ENCODE measurements around the gene APOA5. TPM values are rescaled to one million over a fixed set of nuclear protein-coding genes. Genes with fewer than 3 reads are reported as not detected.
A peak's percentile ranks its signal among the peaks of the same experiment; 100 is the strongest.

Gene APOA5
- polyA plus RNA-seq, 1 donor = not detected

GRCh38 chr11:116800610-116801009, 8.9 kb upstream of the APOA5 start:
- no peak for DNase-seq (ENCODE audit: low read depth)

- DNase-seq (ENCODE audit: low read depth) = no peak
Observed at GRCh38 chr11:116798368-116798767, 6.7 kb upstream of the APOA5 start.

- DNase-seq (ENCODE audit: low read depth) = no peak
Observed at GRCh38 chr11:116797816-116798215, 6.1 kb upstream of the APOA5 start.

- no peak for DNase-seq (ENCODE audit: low read depth)
Observed at GRCh38 chr11:116796548-116796947, 4.9 kb upstream of the APOA5 start.

- no peak for DNase-seq (ENCODE audit: low read depth)
Observed at GRCh38 chr11:116794851-116795250, 3.2 kb upstream of the APOA5 start.

GRCh38 chr11:116793772-116794097, 2.1 kb upstream of the APOA5 start:
- no peak for DNase-seq (ENCODE audit: low read depth)

- DNase-seq (ENCODE audit: low read depth) = no peak
Observed at GRCh38 chr11:116792869-116793771, 1.4 kb upstream of the APOA5 start.

GRCh38 chr11:116792144-116792868, 627 bp upstream of the APOA5 start:
- no peak for DNase-seq (ENCODE audit: low read depth)

GRCh38 chr11:116791002-116791812, 472 bp downstream of the APOA5 start:
- DNase-seq (ENCODE audit: low read depth) = no peak

GRCh38 chr11:116790167-116791001, 1.3 kb downstream of the APOA5 start:
- no peak for DNase-seq (ENCODE audit: low read depth)

- no peak for DNase-seq (ENCODE audit: low read depth)
Observed at GRCh38 chr11:116788975-116789374, 2.7 kb downstream of the APOA5 start.

- DNase-seq (ENCODE audit: low read depth) = no peak
Observed at GRCh38 chr11:116788534-116788933, 3.1 kb downstream of the APOA5 start.

- peak; percentile 47 for DNase-seq (ENCODE audit: low read depth)
Observed at GRCh38 chr11:116787786-116788486, 3.7 kb downstream of the APOA5 start, which contains the start of gene ZPR1. Gene ZPR1, minus strand, starts transcription at chr11:116788023. Its CDS starts 33 bp downstream, at chr11:116787990.

- DNase-seq (ENCODE audit: low read depth) = no peak
Observed at GRCh38 chr11:116787436-116787785, 4.3 kb downstream of the APOA5 start.

GRCh38 chr11:116786966-116787365, 4.7 kb downstream of the APOA5 start:
- DNase-seq (ENCODE audit: low read depth) = no peak

- DNase-seq (ENCODE audit: low read depth) = no peak
Observed at GRCh38 chr11:116786326-116786725, 5.4 kb downstream of the APOA5 start.

- DNase-seq (ENCODE audit: low read depth) = no peak
Observed at GRCh38 chr11:116782728-116783127, 9.0 kb downstream of the APOA5 start.

GRCh38 chr11:116778556-116778955, 13.1 kb downstream of the APOA5 start:
- no peak for DNase-seq (ENCODE audit: low read depth)

- no peak for DNase-seq (ENCODE audit: low read depth)
Observed at GRCh38 chr11:116777056-116777455, 14.6 kb downstream of the APOA5 start.

GRCh38 chr11:116776522-116776984, 15.1 kb downstream of the APOA5 start:
- DNase-seq (ENCODE audit: low read depth) = no peak

- DNase-seq (ENCODE audit: low read depth) = no peak
Observed at GRCh38 chr11:116775975-116776374, 15.7 kb downstream of the APOA5 start.

All from forelimb muscle (tissue), 1 donor.